HG03064 (cell line): Measurements from ENCODE around the gene SUCLG1.

Experiments
- ATAC-seq: cut with Tn5 transposase; IDR thresholded peaks from one replicate; pipeline ENCODE4 v1.9.1; 2021; ENCODE audit warnings: low read depth; ENCODE audit not compliant: unreplicated experiment

SUCLG1 gene

DNA sequence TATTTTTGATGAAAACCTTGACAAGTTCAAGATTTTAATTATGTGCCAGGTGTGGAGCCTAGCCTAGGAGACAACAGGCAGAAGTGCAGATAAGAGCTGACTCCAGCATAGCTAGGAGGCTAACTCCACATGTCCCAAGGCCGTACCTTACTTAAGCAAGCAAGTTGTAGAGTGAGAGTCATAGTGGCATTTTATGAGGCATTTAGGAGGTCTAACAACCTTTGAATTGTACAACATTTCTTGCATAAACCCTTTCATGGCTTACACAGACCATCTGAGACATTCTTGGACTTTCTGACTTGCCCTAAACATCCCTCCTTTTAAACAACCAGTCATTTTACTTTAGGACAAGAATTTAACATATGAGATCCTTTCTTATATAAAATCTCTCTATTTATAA, 8.3 kb upstream of the SUCLG1 start:
- no peak for ATAC-seq

DNA sequence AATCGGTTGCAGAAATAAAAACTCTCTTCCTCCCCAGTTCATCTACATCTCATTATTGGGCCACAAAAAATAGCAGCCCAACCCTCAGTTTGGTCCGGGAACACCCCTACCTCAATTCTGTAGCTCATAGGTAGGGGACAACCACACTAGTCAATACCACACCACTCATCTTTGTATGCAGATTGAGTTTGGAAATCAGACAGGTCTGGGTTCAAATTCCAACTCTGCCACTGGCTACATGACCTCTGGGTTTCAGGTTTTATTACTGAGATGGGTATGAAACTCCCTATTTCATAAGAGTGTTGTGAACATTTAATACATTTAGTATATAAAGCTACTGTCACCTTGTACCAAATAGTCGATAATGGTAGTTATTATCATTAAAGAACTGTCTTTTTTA, 2.2 kb upstream of the SUCLG1 start:
- no peak for ATAC-seq

DNA sequence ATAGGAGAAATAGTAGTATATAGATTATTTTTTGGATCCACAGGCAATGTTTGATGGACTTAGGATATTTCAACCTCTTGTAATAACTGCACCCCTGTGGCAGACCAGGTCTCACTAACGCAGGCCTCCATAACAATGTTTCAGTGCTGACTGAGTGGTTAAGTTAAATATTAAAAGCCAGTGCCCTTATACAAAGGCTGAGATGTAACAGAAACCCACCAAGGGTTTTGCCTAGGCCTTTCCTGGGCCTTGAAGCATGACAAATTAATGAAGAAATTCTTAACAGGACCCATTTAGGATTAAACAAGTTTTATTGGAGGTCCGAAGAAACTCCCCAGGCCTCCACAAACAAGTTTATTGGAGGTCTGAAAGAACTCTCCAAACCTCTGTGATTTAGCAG, 1.6 kb upstream of the SUCLG1 start:
- ATAC-seq = no peak

DNA sequence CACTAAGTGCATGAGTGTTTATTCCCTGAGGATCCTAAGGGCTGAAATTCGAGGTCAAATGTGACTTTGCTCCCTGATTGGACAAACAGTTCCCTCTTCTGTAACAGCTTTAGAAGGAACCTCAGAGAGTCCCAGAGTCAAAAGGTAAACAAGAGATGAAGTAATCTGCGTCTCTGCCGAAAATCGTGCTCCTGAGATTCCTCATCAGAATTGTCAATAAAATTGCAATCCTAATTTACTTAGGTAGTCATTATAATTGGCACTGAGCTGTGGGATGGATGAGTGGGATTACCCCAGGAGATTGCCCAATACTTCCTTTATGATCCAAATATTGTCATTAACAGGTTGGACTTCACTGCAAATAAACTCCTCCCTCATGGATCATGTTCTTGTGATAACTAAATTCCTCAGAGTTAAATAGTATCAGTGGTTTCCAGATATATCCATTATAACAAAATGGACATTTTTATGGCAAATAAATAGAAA, 907 bp upstream of the SUCLG1 start:
- ATAC-seq = no peak

DNA sequence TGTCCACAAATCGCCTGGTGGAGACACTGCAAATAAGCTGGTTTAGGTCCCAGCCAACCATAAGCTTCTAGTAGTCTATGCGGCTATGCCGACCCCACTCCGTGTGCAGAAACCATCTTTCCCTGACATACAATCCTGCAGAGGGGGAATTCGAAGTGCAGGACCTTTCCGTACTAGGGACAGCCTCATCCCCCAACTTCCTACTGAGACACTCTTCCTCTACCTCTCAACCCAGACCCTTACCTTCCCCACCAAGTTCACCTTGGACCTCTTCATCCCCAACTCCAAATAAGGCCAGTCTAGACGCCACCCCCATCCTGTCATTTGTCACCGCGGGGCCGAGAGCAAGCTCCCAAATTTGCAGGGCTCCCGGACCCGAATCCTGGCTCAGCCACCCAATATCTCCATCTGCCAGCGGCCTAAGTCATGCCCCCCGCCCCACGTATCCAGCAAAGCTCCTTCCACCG, 496 bp downstream of the SUCLG1 start:
- peak; percentile 37 for ATAC-seq

DNA sequence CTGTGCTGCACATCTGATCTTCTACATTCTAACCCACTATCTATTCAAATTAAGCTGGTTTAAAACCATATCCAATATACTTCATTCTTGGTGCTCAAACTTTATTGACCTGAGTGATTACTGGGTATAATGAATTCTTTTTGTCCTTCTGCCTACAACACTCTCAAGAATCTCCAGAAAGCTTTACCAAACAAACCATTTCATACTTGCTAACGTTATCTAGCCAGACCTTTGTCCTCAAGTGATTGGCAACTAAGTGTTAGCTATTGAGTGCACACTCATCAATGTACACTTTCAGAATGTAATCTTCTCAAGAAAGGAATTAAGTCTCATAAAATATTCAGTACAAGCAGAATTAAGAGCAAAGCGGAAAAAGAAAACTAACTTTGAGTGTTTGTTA, 1.4 kb downstream of the SUCLG1 start:
- no peak for ATAC-seq

DNA sequence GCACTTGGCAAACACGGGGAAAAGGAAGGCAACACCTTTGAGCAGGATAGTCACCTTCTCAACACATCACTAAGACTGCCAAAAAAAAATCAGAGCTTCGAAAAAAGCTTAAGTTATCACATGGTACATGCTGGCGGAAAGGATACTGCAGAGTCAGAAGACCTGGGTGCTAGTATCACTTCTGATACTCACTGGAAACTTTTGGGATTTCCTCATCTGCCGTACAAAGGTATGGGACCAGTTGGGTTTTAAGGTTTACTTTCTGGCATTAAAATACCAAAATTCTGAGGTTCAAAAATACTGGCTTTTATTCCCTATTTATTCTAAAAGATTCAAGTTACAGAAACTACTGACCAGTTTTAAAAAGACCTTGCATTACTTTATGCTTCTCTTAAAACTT, 2.9 kb downstream of the SUCLG1 start:
- ATAC-seq = no peak

DNA sequence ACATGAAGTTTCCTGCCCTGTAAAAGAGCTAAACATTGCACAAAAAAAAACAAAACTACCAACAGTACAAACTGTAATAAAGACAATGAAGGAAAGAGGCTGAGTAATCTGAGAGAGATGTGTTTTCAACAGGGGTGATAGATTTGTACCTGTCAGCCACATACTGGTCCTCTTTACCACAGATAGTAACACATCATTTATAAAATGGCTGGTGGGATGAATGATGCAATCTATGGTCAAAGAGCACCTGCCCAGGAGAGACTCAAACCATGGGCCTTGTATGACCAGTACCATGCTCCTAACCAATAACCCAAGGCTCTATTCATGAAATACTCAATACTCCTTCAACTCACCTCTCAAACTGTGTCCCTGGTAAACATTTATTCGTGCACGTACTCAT, 4.5 kb downstream of the SUCLG1 start:
- ATAC-seq = no peak

DNA sequence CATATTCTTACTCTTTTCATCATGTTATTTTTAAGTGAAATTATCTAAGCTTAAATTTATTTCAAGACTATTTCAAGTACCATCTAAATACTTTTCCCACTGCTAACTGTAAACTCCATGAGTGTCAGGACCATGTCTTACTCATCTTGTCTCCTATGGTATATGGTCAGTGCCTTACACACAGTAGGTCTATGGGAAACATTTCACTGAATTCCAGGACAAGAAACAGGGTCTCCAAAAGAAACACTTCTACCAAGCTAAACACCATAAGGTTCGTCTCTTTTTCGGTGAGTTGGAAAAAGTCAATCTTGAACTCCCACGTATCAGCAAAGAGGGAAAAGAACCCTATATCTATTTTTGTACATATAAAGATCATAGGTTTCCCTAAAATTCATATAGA, 6.5 kb downstream of the SUCLG1 start:
- ATAC-seq = no peak

DNA sequence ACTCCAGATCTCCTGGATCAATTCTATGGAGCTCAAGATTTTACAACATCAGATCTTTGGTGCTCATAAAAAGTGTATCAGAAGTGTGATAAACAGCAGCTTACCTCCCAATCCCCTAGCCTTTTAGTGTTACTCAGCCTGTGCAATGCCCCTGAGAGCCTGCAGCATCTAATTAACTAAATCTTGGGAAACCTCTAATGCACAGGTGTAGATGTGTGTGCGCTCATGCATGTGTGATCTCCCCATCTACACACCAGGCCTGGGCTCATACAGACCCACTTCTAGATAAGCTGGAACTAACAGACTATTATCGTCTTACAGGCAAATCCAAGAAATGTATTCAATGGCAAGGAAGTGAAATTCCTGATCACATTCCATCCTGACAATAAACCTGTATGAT, 7.5 kb downstream of the SUCLG1 start:
- no peak for ATAC-seq

DNA sequence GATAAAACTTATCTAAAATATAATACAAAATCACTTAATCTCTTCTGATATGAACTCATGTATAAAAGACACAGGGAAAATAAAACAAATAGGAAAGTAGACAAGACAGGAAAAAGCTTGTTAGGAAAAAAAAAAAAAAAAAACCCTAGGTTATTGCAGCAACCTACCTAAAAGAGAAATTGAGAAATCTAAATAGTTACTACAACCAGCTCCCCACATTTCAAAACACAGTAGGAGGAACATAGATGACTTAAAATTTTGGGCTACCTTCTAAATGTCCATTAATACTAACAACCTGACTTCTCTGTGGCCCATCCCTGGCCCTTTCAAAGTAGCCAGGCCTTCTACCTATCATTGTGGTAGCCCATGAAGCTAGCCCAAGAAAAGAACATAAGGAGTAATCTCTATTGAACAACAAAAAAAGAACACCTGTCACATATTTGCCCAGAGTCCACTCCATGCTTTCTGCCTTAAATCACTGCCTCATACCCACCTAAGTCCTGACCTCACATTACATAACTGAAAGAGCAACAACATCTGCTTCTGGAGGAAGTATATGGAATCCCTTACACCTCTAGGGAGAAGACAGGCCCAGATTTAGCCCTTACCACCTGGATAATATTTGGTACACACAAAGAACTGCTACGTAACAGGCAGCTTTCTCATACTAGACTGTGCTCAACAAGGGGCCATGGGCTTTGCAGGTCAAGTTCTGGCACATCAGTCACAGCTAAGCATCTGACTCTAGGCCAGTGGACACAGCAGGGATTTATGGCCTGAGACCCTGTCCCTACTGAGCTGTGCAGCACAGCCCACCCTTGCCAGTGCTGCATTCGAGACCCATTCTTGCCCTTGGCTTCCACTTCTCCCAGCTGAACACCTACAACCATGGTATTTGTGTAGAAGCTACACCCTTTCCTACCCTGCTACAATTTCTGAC, 8.5 kb downstream of the SUCLG1 start:
- no peak for ATAC-seq

DNA sequence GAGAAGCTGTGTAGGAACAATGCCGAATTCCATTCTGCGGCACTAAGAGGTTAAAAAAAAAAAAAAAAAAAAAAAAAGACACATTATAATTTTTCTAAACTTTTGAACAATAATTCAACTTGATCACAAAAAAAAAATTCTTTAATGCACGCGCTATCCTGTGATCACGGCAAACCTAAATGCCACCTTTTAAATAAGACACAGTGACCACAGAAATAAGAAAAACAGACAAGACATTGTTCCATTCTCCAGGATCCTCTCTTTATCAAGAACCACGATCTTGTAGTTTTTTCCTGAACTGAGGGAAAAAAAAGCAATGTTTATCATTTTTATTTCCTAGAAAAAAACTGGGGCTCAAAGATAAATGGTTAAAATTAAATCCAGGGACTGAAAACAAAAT, 9.4 kb downstream of the SUCLG1 start:
- ATAC-seq = no peak

DNA sequence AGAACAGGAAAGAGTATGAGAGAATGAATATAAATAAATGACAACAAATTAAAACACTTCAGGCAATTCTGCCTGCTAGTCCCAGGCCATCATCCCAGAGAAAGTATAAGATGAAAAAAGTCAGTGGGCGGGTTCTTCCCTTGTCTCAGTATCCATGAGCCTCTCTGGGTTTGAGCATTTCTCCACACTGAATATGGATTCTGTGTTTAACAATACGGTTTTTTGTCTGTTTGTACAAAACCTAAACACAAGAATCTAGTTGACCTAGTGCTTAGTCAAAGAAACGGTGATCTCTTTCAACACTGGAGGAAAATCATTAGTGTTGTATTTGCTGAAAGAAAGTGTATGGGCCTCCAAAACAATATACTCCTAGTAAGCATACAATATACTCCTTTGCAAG, 10.0 kb downstream of the SUCLG1 start:
- ATAC-seq = no peak

DNA sequence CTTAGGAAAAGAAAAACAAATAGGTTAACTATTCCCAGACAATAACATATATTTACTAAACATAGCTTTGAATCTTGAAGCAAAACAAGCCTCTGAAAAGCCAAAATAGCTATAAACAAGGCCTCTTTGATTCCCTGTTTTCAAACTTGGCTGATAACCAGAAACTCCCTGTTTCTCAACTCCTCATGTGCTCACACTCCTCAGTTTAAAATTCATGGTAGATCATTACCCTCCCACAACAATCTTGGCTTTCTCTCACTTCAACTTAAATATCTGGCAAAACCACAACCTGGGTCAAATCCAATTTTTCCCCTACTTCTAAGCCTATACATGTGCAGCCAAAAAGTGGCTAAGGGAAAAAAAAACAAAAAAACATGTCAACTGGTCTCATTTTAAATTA, 15.6 kb downstream of the SUCLG1 start:
- ATAC-seq = no peak

DNA sequence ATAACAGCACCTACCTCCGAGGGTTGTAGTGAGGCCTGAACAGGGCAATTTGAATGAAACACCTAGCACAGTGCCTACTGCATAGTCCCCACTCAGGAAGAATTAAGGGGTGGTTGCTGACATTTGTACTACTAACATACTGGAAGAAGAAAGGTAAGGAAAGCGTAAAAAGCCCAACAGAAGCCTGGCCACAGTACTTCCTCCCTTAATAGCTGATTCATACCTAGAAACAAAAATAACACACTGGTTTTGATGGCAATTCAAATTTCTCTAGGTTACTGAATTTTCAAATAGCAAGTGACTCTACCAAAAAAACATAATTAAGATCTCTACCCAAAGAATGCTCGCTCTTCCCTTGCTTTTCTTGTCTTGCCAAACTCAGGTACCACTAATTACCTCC, 16.2 kb downstream of the SUCLG1 start:
- peak; percentile 59 for ATAC-seq

DNA sequence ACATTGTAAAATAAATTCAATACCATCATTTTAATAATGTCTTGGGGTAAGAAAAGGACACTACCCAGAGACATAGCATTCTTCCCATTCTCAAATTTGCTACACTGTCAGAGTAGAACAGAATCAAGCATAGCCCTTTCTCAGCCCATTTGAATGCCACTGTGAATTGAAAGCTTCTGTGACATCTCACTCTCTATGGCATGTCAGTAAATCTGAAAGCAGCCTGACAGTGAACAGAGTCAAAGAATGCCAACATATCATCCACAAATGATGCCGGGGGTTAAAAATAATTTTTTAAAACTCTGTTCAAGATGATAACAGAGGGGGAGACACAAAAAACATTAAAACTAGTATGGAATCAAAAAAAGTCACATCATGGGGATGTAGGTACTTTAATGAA, 17.6 kb downstream of the SUCLG1 start:
- ATAC-seq = no peak

DNA sequence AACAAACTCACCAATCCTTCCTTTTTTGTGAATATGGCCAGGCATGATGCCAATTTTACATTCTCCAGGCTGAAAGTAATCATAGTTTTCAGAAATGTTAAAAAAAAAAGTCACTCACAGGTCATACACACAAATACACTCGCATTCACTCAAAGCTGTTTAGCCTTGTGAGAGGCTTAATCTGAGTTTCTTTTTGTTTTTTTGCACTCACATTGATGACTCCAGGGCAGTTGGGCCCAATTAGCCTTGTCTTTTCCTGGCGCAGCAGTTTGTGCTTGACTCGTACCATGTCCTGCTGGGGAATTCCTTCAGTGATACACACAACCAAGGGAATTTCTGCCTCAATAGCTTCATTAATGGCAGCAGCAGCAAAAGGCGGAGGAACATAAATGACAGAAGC, 18.0 kb downstream of the SUCLG1 start:
- no peak for ATAC-seq

DNA sequence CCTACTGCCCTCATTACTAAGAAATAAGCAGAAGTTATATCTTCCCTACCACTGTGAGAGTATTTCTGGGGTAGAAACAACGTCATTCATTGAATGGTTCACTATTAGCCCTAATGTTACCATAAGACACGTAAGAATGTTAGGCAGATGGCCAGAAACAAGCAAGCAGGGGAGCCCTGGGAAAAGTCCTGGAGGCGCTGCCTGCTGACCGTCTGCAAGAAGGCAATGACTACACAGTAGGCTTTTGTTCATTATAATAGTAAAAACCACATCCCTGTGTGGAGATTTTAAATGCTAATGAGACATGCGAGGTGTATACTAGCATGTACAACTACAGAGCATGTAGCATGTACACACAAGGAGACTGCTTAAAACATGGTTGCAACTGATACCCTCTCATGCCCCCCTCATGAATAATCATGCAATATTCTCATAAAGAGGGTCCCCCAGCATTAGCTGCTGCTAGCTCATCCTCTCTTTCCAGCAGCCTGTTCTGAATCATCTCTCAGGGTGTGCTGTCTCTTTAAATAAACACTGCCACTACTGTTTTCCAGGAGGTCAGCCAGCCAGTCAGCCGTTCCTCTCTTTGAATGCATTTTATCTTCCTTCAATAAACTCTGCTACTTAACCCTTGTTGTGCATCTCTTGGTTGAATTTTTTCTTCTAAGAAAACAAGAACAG, 23.6 kb downstream of the SUCLG1 start:
- no peak for ATAC-seq

DNA sequence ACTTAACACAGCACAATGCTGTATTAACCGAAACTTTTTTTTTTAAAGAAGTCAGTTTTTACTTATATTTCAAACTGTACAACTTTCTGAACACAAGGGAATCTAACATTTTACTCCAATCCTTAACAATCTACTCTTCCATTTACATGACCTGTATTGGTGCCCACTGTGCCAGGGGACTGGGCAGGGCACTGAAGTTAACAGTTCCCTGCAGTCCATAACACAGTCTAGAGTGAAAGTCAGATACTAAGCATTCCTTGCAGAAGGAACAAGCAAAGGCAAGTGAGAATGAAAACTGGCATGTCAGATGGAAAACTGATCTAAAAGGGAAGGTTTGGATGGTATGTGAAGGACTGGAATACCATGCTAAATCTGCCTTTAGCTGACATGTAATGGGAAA, 29.8 kb downstream of the SUCLG1 start:
- no peak for ATAC-seq

DNA sequence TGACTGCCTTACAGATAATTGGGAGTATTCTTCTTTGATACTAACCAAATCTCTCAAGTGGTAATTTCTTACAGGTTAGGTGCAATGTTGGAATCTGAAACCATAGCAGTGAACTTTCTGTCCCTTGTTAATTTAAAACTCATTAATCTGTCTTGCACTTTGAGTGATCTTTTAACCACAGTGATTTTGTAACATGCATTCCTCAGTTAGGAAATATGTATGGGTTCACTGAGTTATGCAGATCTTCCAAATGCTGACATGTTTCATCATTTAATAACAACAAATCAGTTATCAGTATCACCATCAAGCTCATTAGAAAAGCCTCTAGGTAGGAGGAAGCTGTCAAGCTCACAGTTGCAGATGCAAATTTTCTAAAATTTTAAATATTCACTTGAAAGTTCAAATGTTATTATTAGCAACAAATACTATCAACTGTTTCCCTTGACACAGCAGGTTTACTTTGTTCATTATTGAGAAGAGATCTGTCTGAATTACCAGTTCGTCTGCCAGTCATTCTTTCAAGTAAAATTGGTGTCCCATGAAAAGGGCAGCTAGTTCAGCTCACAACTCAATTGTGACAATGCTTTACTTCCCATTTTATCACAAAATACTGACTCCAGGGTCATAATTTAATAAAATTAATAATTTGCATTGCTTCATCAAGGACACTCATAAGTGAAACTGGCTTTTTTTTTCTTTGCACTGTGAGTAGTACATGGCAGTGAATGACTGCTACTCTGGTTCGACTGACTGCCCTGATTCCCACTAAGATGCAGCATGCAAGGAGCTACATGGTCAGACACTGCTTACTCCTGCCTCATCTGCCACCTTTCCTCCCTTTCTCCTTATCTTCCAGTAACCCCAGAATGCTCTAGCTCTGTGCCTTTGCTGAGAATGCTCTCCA, 31.6 kb downstream of the SUCLG1 start:
- no peak for ATAC-seq

DNA sequence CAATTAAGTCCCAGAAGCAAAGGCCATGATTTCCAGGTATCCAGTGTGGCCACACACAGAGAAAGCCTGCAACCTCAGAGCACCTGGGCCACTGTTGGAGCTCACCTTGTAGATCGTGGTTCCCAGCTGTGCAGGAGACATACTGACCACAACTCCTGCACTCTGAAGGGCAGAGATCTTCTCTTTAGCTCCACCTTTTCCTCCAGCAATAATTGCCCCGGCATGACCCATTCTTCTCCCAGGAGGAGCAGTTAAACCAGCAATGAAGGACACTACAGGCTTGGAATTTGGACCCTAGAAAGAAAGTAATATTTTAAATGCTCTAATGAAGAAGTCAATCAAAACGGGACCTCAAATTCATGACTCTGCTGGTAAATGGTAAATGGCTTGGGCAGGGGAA, 33.8 kb downstream of the SUCLG1 start:
- ATAC-seq = no peak
